Measurements from ENCODE around the gene ANKRD33. TPM values are rescaled to one million over a fixed set of nuclear protein-coding genes. Genes with fewer than 3 reads are reported as not detected.
A peak's percentile ranks its signal among the peaks of the same experiment; 100 is the strongest.

ANKRD33 gene
- total RNA-seq, 1 donor from 2014 or later: not detected

DNA sequence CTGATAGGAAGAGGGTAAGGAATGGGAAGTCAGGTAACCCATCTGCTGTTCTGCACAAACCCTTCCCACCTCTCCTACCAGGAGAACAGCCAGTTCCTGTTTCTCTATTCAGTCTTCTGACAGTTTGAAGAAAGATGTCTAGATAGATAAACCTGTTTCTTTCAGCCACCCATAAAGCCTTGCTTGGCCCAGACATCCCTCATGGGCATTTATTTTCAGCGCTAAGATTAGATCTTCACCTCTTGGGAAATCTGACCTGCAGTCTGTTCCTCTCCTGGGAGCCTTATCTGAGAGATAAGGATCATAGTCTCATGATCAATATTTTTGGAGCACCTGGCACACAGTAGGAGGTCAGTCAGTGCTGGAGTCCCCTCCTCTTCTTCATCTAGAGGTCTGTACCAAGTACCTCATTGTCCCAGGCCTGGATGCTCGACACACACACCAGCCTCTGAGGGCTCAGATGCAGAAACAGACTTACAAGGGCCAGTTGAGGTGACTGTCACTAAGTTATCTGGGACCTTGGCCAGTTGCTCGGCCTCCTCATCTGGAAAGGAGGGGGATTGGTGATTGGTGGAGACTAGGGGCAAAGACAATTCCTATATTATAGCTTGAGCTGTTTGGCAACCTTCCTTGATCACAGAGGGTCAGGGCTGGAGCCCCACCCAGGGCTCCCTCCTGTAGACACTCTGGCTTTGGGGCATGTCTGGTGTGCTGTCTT, 37.6 kb downstream of the ANKRD33 start:
- Histone ChIP-seq H3K36me3 (no peaks in the 10 kb centered on the region), H3K9me3 (replicated peaks) (no peaks in the 10 kb centered on the region), H3K27me3 (ENCODE audit: low read depth) (no peaks in the 10 kb centered on the region), H3K4me3 (no peak overlapping the region), H3K4me1 (peaks cover 55% of the 10 kb centered on the region), H3K27ac (replicated peaks) (peak overlapping the region; percentile 70)
- DNase-seq: no peak
- intact Hi-C loops (cut with micrococcal nuclease): no loop called here
- TF ChIP-seq CTCF (IDR thresholded peaks at IDR 0.05; ENCODE audit: borderline replicate concordance): no peak

DNA sequence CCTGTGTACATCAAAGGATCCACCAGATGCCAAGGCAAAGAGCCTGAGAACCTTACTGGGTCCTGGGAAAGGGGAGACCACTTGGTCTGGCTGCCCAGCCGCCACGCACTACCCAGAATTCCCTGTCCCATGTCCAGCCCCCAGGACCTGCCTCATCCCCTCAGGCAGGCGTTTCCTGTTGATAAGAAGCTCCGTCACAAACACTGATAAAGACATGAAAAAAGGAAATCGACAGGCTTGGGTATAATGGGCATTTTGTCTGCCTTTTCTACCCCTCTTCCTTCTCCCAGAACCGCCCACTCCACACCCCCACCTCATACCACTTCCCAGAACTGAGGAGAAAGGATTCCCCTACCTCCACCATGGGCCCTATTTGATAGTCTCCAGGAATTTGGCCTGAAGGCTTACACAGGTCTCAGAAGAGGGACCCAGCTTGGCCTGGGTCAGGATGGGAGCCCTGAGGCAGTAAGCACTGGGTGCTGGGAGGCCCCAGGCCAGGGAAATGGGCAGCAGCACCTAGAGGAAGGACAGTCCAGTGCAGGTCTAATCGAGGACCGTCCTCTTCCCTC, 38.2 kb downstream of the ANKRD33 start:
- no peak for DNase-seq
- no peak for TF ChIP-seq CTCF (IDR thresholded peaks at IDR 0.05; ENCODE audit: borderline replicate concordance)
- Histone ChIP-seq H3K36me3 (no peaks in the 10 kb centered on the region), H3K27ac (replicated peaks) (peak overlapping the region; percentile 70), H3K9me3 (replicated peaks) (no peaks in the 10 kb centered on the region), H3K27me3 (ENCODE audit: low read depth) (no peaks in the 10 kb centered on the region), H3K4me1 (peaks cover 55% of the 10 kb centered on the region), H3K4me3 (no peak overlapping the region)
- intact Hi-C loops (cut with micrococcal nuclease): no loop called here

- Histone ChIP-seq H3K27me3 (ENCODE audit: low read depth) (no peaks in the 10 kb centered on the region), H3K4me1 (peaks cover 53% of the 10 kb centered on the region), H3K36me3 (no peaks in the 10 kb centered on the region), H3K27ac (replicated peaks) (peak overlapping the region; percentile 70), H3K9me3 (replicated peaks) (no peaks in the 10 kb centered on the region), H3K4me3 (no peak overlapping the region)
- intact Hi-C loops (cut with micrococcal nuclease): no loop called here
- no peak for DNase-seq
- peak; percentile 44 for TF ChIP-seq CTCF (IDR thresholded peaks at IDR 0.05; ENCODE audit: borderline replicate concordance)
Observed at GRCh38 chr12:51926718-51927117, 38.8 kb downstream of the ANKRD33 start.

DNA sequence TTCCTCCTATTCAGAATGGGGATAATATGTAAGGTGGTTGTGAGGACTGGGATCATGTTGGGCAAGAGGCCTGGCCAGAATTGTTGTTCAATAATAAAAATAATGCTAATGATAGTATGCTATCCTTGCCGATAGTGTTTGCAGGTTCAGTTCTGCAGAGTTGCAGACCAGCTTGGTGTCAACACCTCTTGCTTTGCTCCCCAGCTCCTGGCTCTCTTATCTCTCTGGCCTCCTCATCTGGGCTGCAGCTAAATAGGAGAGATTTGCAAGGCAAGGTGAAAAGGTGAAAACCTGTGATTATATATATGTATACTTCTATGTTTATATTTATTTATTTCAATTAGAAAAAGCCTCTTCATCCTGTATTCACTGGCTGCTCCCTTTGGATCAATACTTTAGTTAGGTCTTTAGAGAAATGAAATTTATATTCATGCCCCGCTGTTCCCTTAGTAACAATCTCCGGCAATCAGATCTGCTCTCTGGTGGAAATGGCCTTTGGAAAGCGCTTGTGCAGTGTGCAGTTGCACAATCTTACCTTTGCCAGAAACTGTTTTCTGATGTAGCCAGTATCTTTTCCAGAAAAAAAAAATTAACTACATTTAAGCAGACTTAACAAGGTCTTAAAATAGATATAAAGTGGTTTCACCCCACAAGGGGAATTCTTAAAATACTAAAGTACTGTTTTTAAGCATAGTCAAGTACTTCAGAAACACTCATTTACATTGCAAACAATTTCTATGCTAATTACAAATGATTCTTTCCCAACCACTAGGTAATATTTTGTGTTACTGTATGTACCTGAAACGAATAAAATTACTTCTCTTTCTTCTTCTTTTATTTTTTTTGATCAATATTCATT, 44.5 kb downstream of the ANKRD33 start:
- Histone ChIP-seq H3K27ac (replicated peaks) (no peak overlapping the region), H3K36me3 (no peaks in the 10 kb centered on the region), H3K27me3 (ENCODE audit: low read depth) (no peaks in the 10 kb centered on the region), H3K9me3 (replicated peaks) (no peaks in the 10 kb centered on the region), H3K4me3 (no peak overlapping the region), H3K4me1 (peaks cover 10% of the 10 kb centered on the region)
- DNase-seq: no peak
- intact Hi-C loops (cut with micrococcal nuclease): no loop called here
- TF ChIP-seq CTCF (IDR thresholded peaks at IDR 0.05; ENCODE audit: borderline replicate concordance): no peak

GRCh38 chr12:51934080-51934479, 46.2 kb downstream of the ANKRD33 start:
- Histone ChIP-seq H3K4me1 (peaks cover 10% of the 10 kb centered on the region), H3K27me3 (ENCODE audit: low read depth) (no peaks in the 10 kb centered on the region), H3K4me3 (no peak overlapping the region), H3K27ac (replicated peaks) (no peak overlapping the region), H3K9me3 (replicated peaks) (no peaks in the 10 kb centered on the region), H3K36me3 (no peaks in the 10 kb centered on the region)
- no peak for TF ChIP-seq CTCF (IDR thresholded peaks at IDR 0.05; ENCODE audit: borderline replicate concordance)
- DNase-seq: no peak
- intact Hi-C loops (cut with micrococcal nuclease): no loop called here
